GM12891 (cell line): ENCODE measurements around the gene ACSL1.
A peak's percentile ranks its signal among the peaks of the same experiment; 100 is the strongest.

Experiments used
- DNase-seq: peaks from one replicate; pipeline ENCODE4 v3.0.0; 2011; ENCODE audit warnings: low spot score; ENCODE audit not compliant: insufficient read length
- FAIRE-seq: peaks from 2 replicates; lab custom pipeline; 2011; peaks lifted over from hg19 to GRCh38; lab: Jason Lieb, UNC
- PAX5 ChIP-seq: IDR thresholded peaks from 2 replicates; pipeline ENCODE4 v1.6.1; 2011; ENCODE audit warnings: low read length, moderate library complexity, mild to moderate bottlenecking; ENCODE audit not compliant: insufficient read depth, severe bottlenecking
- POLR2A ChIP-seq: IDR thresholded peaks from 2 replicates; pipeline ENCODE4 v1.6.1; 2011; ENCODE audit warnings: low read depth, low read length, control low read depth
- POLR2AphosphoS5 ChIP-seq: IDR thresholded peaks from 2 replicates; pipeline ENCODE4 v1.6.1; 2011; ENCODE audit warnings: low read depth, low read length, control low read depth
- POU2F2 ChIP-seq: IDR thresholded peaks from 2 replicates; pipeline ENCODE4 v1.6.1; 2011; ENCODE audit warnings: low read depth, mild to moderate bottlenecking, control low read depth, low read length, moderate library complexity
- SPI1 ChIP-seq: IDR thresholded peaks from 2 replicates; pipeline ENCODE4 v1.6.1; 2011; ENCODE audit warnings: low read depth, low read length, control low read depth
- TAF1 ChIP-seq: IDR thresholded peaks from 2 replicates; pipeline ENCODE4 v1.6.1; 2011; ENCODE audit warnings: low read depth, low read length, control low read depth

The ACSL1 gene

DNA sequence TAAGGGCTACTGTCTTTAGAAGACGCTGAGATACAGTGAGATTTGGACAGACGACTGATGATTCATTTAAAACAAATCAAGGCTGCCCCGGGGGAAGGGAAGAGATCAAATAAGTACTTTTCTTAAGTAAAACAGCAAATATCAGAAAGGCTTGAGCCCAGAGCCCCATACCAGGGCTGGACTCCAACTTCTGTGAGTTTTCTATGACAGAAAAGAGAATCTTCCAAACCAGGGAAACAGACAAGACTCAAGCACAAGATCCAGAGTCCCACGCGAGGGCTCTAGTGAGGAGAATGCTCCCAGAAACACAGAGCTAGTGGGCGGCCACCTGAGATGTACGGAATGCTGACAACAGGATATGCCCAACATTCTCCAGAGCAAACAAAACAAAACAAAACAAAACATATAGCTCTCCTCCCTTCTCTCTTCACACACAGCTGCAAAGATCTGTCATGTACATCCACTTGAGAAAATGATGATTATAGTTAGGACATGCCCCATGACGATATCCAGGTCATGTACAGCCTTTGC, 13.1 kb downstream of the ACSL1 start:
- FAIRE-seq (no peak), DNase-seq (no peak)
- TF ChIP-seq POLR2AphosphoS5 (no peak), TAF1 (no peak), POLR2A (no peak), POU2F2 (no peak), SPI1 (no peak), PAX5 (no peak)

DNA sequence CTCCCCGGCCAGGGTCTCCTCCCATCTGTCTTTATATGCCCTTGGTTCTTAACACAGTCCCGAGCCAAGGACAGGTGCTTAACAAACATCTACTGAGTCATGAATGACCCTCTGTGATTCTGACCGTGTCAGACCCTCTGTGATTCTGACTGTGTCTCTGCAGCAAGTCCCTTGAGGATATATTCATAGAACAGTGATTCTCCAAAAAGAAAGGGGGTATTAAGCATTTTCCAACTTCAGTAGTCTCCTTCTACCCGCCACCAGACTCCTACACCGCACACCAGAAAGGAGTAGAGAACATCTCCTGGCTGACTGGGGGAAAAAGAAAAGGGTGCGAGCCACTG, 13.6 kb downstream of the ACSL1 start:
- FAIRE-seq (no peak), DNase-seq (no peak)
- no peak for TF ChIP-seq PAX5
- no peak for TF ChIP-seq POLR2AphosphoS5
- TF ChIP-seq POU2F2: no peak
- no peak for TF ChIP-seq TAF1
- TF ChIP-seq POLR2A: no peak
- TF ChIP-seq SPI1: no peak

DNA sequence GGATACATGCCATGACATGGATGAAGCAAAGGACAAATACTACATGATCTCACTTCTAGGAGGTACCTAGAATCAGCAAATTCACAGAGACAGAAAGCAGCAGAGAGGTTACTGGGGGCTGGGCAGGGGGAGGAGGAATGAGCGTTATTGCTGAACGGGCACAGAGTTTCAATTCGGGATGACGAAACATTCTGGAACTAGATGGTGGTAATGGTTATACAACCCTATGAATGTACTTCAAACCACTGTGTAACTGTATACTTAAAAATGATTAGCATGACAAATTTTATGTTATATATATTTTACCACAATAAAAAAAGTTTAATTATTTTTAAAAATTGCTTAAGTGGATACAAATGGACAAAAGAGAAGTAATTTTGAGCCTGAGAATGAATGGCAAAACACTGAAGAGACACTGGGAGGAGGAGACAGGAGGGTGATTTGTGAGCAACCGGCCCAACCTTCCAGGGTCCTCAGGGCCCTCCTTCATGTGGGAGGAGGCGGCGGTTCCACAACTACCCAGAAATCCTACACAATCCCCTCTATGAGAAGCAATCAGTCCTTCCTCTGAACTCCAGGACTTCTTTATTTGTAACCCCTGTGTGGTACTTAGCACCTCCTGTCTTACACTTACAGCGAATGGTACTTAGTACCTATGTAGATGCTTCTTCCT, 14.1 kb downstream of the ACSL1 start:
- DNase-seq (no peak), FAIRE-seq (no peak)
- TF ChIP-seq POLR2A (no peak), POU2F2 (no peak), SPI1 (no peak), POLR2AphosphoS5 (no peak), PAX5 (no peak), TAF1 (no peak)

DNA sequence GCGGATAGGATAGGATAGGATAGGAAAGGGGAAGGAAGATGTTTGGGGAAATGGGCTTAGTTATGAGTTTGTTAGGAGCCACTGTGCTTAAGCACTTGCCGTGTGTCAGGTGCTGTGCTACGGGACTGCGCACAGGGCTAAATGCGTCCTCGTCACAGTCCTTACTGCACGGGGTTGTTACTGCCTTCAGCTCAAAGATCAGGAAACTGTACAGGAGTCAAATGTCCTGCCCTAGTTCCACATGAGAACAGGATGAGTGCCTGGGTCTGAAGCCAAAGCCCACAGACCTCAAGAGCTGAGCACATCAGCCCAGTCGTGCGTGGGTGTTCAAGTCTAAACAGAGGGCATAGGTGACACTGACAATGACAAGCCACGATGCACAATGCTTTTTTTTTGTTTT, 15.0 kb downstream of the ACSL1 start:
- TF ChIP-seq TAF1: no peak
- no peak for TF ChIP-seq SPI1
- TF ChIP-seq POLR2A: no peak
- FAIRE-seq: no peak

DNA sequence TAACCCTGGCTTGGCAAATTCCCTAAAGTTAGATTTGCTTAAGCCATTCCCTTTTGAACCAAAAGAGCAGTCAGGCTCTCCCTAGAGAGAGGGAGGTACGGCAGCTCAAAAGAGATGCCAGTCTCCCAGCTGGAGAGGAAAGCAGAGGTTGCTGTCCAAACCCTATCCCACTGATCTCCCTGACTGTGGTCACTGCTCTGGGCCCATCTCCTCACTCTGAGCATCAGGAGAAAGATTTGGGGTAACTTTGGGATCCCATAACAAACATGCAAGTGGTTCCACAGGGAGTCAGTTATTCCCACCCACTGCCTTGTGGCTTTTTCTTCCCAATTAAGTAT, 17.1 kb downstream of the ACSL1 start:
- DNase-seq (no peak), FAIRE-seq (no peak)
- no peak for TF ChIP-seq POU2F2
- TF ChIP-seq SPI1: no peak
- no peak for TF ChIP-seq TAF1
- TF ChIP-seq POLR2A: no peak
- no peak for TF ChIP-seq POLR2AphosphoS5
- TF ChIP-seq PAX5: no peak

More for the DNA sequence above, 15.0 kb downstream of the ACSL1 start:
- DNase-seq: no peak

DNA sequence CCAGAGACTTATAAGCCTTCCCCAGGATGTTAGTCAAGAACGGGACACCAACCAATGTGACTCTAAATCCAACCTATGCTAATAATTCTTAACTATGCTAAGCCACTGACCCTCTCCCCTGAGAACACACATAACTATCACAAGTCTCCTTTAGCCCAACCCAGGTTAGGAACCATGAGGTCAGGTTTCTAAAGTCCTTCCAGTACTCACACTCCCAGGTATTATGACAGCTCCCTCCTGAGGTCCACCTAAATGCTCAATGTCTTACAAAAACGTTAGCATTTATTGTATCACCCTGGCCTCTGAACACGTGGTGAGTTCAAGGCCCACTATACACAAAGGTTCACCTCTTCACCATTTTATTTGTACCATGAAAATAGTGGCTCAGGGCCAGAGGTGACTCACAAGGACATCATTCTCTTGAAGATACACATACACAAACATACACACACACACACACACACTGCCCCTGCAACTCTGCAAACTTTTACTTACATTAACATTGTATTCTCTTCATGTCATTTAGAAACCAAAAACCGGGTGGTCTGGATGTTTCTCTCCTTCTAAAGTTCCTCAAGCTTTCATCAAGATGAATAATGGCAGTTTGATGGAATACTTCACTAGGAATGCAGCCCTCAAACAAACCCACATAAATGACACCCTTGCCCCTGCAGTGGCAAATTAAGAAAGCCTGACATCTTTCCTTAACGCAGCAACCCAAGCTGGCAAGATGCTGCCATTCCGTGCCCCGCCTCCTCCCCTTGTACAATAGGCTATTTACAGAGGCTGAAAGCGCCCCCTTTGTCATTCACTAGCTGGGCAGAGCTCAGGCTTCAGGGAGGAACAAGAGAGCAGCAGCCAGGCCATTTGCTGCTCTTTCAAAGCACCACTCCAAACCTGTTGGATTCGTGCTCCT, 17.7 kb downstream of the ACSL1 start:
- FAIRE-seq: no peak
- TF ChIP-seq TAF1: no peak
- TF ChIP-seq POU2F2: no peak
- no peak for TF ChIP-seq SPI1
- TF ChIP-seq POLR2A: no peak
- no peak; the same call in 1 of the 2 replicates for TF ChIP-seq POLR2AphosphoS5
- TF ChIP-seq PAX5: no peak
- no peak for DNase-seq

DNA sequence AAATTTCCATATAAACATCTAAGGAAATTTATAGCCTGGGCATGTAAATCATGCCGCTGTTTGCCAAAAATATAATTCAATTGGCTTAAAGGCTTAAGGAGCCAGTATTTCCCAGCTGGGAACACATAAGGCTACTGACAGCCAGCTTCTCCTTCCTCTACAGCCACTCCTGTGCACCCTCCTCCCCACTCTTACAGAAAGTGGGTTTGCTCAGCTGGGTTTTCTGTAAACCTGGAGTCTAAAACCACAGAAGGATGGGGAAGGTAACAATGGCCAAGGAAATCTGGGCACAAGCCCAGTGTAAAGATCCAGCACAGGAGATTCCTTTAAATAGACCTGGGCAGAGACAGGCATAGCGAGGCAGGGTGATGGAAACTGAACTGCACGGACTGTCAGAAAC, 18.5 kb downstream of the ACSL1 start:
- no peak for TF ChIP-seq TAF1
- TF ChIP-seq SPI1: no peak
- TF ChIP-seq POLR2AphosphoS5: no peak
- no peak for TF ChIP-seq POU2F2
- TF ChIP-seq POLR2A: no peak
- TF ChIP-seq PAX5: no peak
- peak; percentile 23 for FAIRE-seq
- DNase-seq: no peak

DNA sequence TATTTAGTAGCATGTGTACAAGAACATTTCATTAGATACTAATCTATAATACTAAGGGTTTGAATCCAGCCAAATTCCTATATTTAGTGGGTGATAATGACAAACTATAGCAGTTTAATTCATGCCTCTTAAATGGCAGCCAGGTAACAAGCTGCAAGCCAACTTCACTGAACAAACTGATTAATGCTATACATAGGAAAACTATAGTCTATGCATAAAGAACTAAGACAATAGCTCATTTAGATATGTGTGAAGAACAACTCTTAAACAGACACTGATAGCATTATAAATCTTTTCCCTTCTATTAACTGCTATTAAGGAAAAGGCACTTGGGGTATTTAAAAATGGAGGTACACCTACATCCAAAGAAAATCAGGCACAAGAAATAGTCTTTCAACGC, 19.1 kb downstream of the ACSL1 start:
- DNase-seq (no peak), FAIRE-seq (no peak)
- no peak for TF ChIP-seq POU2F2
- no peak for TF ChIP-seq POLR2A
- TF ChIP-seq TAF1: no peak
- TF ChIP-seq POLR2AphosphoS5: no peak
- no peak for TF ChIP-seq PAX5
- no peak for TF ChIP-seq SPI1

DNA sequence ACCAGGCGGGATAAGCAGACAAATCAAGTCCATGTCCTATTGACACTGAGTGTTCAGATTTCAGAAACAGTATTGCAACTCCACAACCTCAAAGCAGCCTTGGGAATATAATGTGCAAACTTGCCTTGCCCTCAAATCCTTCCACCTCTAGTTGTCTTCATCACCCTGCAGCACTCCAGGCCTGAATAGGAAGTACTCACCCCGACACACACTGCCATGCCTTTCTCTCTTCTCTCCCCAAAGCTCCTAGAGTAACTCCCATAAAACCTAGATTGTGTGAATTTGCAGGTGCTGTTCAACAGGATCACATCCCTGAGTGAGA, 19.6 kb downstream of the ACSL1 start:
- no peak for DNase-seq
- no peak for TF ChIP-seq SPI1
- no peak for TF ChIP-seq POLR2AphosphoS5
- no peak for TF ChIP-seq POU2F2
- TF ChIP-seq POLR2A: no peak
- TF ChIP-seq TAF1: no peak
- no peak for TF ChIP-seq PAX5
- FAIRE-seq: peak; percentile 68
